ENCODE measurements around the gene SUPV3L1.

GRCh38 chr10:69181433-69181832, 1.4 kb downstream of the SUPV3L1 start:
- no peak for TF ChIP-seq CTCF (IDR thresholded peaks at IDR 0.05)
- TF ChIP-seq POLR2A (IDR thresholded peaks at IDR 0.05) = no peak

Data from uterus (tissue), 2 donors.